Astrocyte of the spinal cord (primary cell): ENCODE results near the gene APBB2.

Experiments
- DNase-seq: peaks from one replicate; pipeline ENCODE4 v3.0.0; 2011; ENCODE audit warnings: low read depth, low spot score
- H3K4me3 ChIP-seq: 2 replicates; pipeline ENCODE4 v1.5.1; 2011; ENCODE audit warnings: low read depth, mild to moderate bottlenecking, low read length, moderate library complexity
- CTCF ChIP-seq: IDR thresholded peaks from 2 replicates; pipeline ENCODE4 v1.5.1; 2012; ENCODE audit warnings: low read depth, mild to moderate bottlenecking, low read length, inconsistent platforms
- in situ Hi-C: cut with HindIII; loops from 2 replicates; pipeline ENCODE4 v1.10.0; 2017; ENCODE audit warnings: low sequenced_read_pairs

The APBB2 gene

DNA sequence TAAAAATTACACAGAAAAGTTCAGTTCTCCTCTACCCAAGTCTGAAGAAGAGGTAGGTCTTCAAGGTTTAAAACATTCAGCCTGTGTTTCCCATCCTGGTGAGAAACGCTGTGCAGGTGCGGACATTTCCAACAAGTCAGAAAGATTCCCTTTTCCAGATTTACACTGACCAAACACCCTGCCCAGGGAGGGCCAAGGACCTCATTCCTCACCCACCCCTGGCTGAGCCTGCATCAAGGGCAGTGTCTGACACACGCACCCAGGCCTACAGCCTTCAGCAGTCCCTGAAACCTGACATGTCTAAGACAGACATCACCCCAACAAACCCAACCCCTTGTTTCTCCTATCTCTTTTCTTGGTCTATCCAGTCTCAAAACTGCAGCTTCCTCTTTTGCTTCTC lies 105.9 kb downstream of the APBB2 start:
- in situ Hi-C loops: no loop called here
- H3K4me3 ChIP-seq: no peak overlapping the region
- DNase-seq: no peak
- TF ChIP-seq CTCF: no peak

GRCh38 chr4:41106694-41107419 lies 107.5 kb downstream of the APBB2 start:
- no peak for TF ChIP-seq CTCF
- no peak for DNase-seq
- H3K4me3 ChIP-seq: no peak overlapping the region
- in situ Hi-C loops: no loop called here

DNA sequence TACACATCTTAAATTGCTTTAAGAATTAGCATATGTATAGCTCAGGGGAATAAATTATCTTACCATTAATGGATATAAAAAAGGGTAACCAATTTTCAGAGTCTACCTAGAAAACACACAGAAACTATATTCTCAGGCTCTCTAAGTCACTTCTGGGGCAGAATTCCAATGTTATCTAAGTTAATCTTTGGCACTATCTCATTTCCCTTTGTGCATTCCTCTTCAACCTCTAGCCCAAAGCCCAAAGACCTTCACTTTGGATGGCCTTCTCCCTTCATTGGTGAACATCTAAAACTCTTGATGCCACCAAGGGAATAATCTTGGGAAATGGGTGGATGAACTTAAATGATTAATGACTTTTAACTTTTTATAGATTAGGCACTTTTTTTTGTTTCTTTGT lies 108.3 kb downstream of the APBB2 start:
- no peak for TF ChIP-seq CTCF
- in situ Hi-C loops: no loop called here

DNA sequence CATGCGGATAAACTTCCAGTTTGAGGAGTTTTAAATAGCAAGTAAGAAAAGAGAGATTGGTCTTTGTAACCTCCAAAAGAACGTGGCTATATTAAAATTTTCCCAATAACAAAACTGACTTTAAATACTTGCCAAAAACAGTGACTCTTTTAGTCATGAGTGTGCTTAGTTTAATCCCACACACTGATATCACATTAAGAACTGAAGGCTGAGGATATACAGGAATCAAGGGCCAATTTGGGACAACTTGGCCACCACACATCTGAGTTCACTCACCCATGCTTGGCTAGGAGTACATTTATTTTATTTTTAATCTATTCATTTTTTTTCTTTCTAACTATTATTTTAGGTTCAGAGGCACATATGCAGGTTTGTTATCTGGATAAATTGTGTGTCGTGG lies 110.2 kb downstream of the APBB2 start:
- no peak for TF ChIP-seq CTCF
- H3K4me3 ChIP-seq: no peak overlapping the region
- in situ Hi-C loops: no loop called here
- no peak for DNase-seq

More for the DNA sequence above, 108.3 kb downstream of the APBB2 start:
- no peak for DNase-seq
- no peak overlapping the region for H3K4me3 ChIP-seq

- DNase-seq: no peak
- in situ Hi-C loops: no loop called here
- no peak overlapping the region for H3K4me3 ChIP-seq
- no peak for TF ChIP-seq CTCF
Measured at GRCh38 chr4:41103657-41104056, 110.7 kb downstream of the APBB2 start.

DNA sequence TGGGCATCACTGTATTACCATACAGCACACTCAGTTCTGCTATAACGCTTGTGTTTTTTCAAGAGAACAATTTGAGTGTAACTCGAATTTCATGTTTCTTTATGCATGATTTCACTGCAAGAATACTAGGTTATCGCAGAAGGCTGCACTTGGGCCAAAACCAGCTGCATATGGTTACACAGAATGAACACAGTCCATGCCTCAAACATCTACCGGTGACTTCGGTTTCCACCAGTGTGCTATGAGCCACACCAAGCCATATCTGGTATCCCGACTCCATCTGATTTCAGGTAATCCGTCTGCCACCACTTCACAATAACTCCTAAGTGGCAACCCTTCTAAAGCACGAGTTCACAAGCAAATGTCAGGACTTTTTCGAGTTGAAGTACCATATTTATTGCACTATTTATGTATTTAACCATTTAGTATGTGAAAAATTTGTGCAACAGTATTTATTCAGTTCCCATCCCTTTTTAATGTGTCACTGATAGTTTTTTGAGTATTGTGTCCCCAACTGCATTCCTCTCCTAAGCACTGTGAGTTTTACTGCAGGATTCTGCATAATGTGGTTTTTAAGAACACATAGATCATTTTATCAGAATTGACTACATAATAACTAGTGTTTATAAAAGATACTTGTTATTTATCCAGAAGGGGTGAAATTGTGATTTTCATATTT lies 111.8 kb downstream of the APBB2 start:
- in situ Hi-C loops: no loop called here
- no peak overlapping the region for H3K4me3 ChIP-seq

More for the DNA sequence above, 111.8 kb downstream of the APBB2 start:
- no peak for DNase-seq
- no peak for TF ChIP-seq CTCF
